HepG2 (cell line): Measurements from ENCODE around the gene LSM12. TPM values are rescaled to one million over a fixed set of nuclear protein-coding genes. Genes with fewer than 3 reads are reported as not detected.

Experiments
- ARHGAP35 ChIP-seq: sonication (generic); formaldehyde crosslinking; IDR thresholded peaks from 2 replicates; pipeline ENCODE4 v1.9.0; 2022; ENCODE audit warnings: mild to moderate bottlenecking, inconsistent platforms, moderate library complexity, missing genetic modification reagents, borderline replicate concordance
- DMAP1 ChIP-seq: IDR thresholded peaks from 2 replicates; pipeline ENCODE4 v1.6.1; 2016
- MTA1 ChIP-seq: sonication (generic); formaldehyde crosslinking; IDR thresholded peaks from 2 replicates; pipeline ENCODE4 v1.4.0; 2020; ENCODE audit warnings: missing genetic modification reagents, mild to moderate bottlenecking, borderline replicate concordance
- RBM22 ChIP-seq: fragments of 200-400 bp; formaldehyde crosslinking; optimal IDR thresholded peaks from 2 replicates; pipeline ENCODE3; 2017; ENCODE audit warnings: mild to moderate bottlenecking, low read length, moderate library complexity
- ZBTB42 ChIP-seq: sonication (generic); formaldehyde crosslinking; IDR thresholded peaks from 2 replicates; pipeline ENCODE4 v1.5.0; 2020; ENCODE audit warnings: mild to moderate bottlenecking, missing genetic modification reagents
- ZBTB7B ChIP-seq: sonication (generic); formaldehyde crosslinking; IDR thresholded peaks from 2 replicates; pipeline ENCODE4 v1.4.0; 2020; ENCODE audit warnings: missing genetic modification reagents
- ZNF703 ChIP-seq: sonication (generic); formaldehyde crosslinking; IDR thresholded peaks from 2 replicates; pipeline ENCODE4 v1.5.1; 2020; ENCODE audit warnings: missing genetic modification reagents, mild to moderate bottlenecking, moderate library complexity, borderline replicate concordance
- ZNF780A ChIP-seq: sonication (generic); formaldehyde crosslinking; IDR thresholded peaks from 2 replicates; pipeline ENCODE4 v1.8.0; 2022; ENCODE audit warnings: mild to moderate bottlenecking, missing genetic modification reagents, moderate library complexity
- polyA plus RNA-seq, 8 experiments: library from polyadenylated mRNA; depleted of rRNA in 3 of 8; stranded (reverse) in 7 of 8; unstranded in 1 of 8; fragments of >200 nt; fragmentation: Illumina TruSeq in 4 of 8; extraction: Trizol in 4 of 8; gene quantifications; 2 replicates each; pipeline versions ENCODE4 v1.2.1 to v1.2.3, GENCODE V29; 2011 to 2016; ENCODE audit warnings: low read depth in 4 of 8, missing spikeins in 1 of 8, mixed read lengths in 1 of 8; ENCODE audit not compliant: insufficient read depth in 1 of 8
- total RNA-seq, 5 experiments: library from RNA; depleted of rRNA; stranded (reverse); fragments of >200 nt; fragmentation: Illumina TruSeq; extraction: Trizol; gene quantifications; 2 replicates each; pipeline ENCODE4 v1.2.3, GENCODE V29; 2016; ENCODE audit warnings: low read depth in 1 of 5
- TF ChIP-seq, protein P1 (sequence below), 2 experiments: fragments of 450-650 bp in 1 of 2; sonication (generic) in 1 of 2; formaldehyde crosslinking in 1 of 2; IDR thresholded peaks; 2 replicates each; pipeline versions ENCODE4 v1.6.1 to v1.8.0; 2016 to 2022; ENCODE audit warnings: antibody characterized with exemption in 1 of 2, mild to moderate bottlenecking in 1 of 2, missing genetic modification reagents in 1 of 2
- TF ChIP-seq, protein P2 (sequence below): sonication (generic); formaldehyde crosslinking; IDR thresholded peaks from 2 replicates; pipeline ENCODE4 v1.4.0; 2020; ENCODE audit warnings: mild to moderate bottlenecking, missing genetic modification reagents
- TF ChIP-seq, protein P3 (sequence below): sonication (generic); formaldehyde crosslinking; IDR thresholded peaks from 2 replicates; pipeline ENCODE4 v1.5.1; 2020; ENCODE audit warnings: missing genetic modification reagents, mild to moderate bottlenecking, borderline replicate concordance
- TF ChIP-seq, protein P4 (sequence below): IDR thresholded peaks from 2 replicates; pipeline ENCODE4 v1.6.1; 2016; ENCODE audit warnings: low read depth, borderline replicate concordance

The LSM12 gene
- total and polyA plus RNA-seq, 2 of the 13 experiments (the other 11 are each of a cell fraction or from before 2014, with no cell fraction given), result 52.8 to 55.7 TPM

DNA sequence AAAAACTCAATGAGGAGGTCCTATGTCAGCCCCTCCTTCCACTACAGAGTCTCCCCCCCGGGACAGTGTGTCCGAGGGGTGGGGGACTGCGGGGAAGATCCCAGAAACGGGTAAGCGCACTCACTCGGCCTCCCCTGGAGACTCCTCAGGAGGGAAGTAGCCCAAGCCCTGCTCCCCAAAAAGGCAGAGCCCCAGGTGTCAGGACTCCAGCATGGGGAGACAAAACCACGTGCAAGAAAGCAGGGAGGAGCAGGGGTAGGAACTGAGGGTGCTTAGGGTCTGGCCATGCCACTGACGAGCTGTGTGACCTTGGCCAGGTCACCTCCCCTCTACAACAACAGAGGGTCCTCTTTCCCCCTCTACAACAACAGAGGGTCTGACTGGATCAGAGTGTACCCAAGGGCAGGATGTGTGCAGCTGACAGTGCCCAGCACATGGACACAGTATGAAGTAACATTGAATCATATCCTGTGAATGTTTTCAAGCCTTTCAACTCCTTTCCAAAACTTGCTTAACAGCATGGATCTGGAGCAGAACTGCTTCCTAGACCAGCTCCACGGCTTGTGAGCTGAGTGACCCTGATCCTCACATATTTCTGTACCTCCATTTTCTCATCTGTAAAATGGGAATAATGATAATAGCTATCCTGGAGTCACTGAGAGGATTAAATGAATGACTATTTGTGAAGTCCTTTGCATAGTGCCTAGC is 64.2 kb downstream of the LSM12 start (continued):
- TF ChIP-seq, protein P1, sequence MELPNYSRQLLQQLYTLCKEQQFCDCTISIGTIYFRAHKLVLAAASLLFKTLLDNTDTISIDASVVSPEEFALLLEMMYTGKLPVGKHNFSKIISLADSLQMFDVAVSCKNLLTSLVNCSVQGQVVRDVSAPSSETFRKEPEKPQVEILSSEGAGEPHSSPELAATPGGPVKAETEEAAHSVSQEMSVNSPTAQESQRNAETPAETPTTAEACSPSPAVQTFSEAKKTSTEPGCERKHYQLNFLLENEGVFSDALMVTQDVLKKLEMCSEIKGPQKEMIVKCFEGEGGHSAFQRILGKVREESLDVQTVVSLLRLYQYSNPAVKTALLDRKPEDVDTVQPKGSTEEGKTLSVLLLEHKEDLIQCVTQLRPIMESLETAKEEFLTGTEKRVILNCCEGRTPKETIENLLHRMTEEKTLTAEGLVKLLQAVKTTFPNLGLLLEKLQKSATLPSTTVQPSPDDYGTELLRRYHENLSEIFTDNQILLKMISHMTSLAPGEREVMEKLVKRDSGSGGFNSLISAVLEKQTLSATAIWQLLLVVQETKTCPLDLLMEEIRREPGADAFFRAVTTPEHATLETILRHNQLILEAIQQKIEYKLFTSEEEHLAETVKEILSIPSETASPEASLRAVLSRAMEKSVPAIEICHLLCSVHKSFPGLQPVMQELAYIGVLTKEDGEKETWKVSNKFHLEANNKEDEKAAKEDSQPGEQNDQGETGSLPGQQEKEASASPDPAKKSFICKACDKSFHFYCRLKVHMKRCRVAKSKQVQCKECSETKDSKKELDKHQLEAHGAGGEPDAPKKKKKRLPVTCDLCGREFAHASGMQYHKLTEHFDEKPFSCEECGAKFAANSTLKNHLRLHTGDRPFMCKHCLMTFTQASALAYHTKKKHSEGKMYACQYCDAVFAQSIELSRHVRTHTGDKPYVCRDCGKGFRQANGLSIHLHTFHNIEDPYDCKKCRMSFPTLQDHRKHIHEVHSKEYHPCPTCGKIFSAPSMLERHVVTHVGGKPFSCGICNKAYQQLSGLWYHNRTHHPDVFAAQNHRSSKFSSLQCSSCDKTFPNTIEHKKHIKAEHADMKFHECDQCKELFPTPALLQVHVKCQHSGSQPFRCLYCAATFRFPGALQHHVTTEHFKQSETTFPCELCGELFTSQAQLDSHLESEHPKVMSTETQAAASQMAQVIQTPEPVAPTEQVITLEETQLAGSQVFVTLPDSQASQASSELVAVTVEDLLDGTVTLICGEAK (IDR thresholded peaks at IDR 0.05), result no peak
- TF ChIP-seq, protein P1 (CRISPR knock-in tag; IDR thresholded peaks at IDR 0.05), result no peak
- 0 out of 2 replicates have a peak, but pooled peaks have one; percentile 21 for TF ChIP-seq DMAP1 (CRISPR knock-in tag)
- TF ChIP-seq ZNF780A (CRISPR knock-in tag), result no peak
- no peak for TF ChIP-seq ZNF703 (CRISPR knock-in tag)
- TF ChIP-seq ZBTB7B (CRISPR knock-in tag), result peak; percentile 90
- TF ChIP-seq, protein P2, sequence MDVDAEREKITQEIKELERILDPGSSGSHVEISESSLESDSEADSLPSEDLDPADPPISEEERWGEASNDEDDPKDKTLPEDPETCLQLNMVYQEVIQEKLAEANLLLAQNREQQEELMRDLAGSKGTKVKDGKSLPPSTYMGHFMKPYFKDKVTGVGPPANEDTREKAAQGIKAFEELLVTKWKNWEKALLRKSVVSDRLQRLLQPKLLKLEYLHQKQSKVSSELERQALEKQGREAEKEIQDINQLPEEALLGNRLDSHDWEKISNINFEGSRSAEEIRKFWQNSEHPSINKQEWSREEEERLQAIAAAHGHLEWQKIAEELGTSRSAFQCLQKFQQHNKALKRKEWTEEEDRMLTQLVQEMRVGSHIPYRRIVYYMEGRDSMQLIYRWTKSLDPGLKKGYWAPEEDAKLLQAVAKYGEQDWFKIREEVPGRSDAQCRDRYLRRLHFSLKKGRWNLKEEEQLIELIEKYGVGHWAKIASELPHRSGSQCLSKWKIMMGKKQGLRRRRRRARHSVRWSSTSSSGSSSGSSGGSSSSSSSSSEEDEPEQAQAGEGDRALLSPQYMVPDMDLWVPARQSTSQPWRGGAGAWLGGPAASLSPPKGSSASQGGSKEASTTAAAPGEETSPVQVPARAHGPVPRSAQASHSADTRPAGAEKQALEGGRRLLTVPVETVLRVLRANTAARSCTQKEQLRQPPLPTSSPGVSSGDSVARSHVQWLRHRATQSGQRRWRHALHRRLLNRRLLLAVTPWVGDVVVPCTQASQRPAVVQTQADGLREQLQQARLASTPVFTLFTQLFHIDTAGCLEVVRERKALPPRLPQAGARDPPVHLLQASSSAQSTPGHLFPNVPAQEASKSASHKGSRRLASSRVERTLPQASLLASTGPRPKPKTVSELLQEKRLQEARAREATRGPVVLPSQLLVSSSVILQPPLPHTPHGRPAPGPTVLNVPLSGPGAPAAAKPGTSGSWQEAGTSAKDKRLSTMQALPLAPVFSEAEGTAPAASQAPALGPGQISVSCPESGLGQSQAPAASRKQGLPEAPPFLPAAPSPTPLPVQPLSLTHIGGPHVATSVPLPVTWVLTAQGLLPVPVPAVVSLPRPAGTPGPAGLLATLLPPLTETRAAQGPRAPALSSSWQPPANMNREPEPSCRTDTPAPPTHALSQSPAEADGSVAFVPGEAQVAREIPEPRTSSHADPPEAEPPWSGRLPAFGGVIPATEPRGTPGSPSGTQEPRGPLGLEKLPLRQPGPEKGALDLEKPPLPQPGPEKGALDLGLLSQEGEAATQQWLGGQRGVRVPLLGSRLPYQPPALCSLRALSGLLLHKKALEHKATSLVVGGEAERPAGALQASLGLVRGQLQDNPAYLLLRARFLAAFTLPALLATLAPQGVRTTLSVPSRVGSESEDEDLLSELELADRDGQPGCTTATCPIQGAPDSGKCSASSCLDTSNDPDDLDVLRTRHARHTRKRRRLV (CRISPR knock-in tag), result 0 out of 2 replicates have a peak, but pooled peaks have one; percentile 66
- TF ChIP-seq RBM22, result no peak
- TF ChIP-seq MTA1, result no peak
- TF ChIP-seq ZBTB42, result 0 out of 2 replicates have a peak, but pooled peaks have one; percentile 60
- TF ChIP-seq, protein P3, sequence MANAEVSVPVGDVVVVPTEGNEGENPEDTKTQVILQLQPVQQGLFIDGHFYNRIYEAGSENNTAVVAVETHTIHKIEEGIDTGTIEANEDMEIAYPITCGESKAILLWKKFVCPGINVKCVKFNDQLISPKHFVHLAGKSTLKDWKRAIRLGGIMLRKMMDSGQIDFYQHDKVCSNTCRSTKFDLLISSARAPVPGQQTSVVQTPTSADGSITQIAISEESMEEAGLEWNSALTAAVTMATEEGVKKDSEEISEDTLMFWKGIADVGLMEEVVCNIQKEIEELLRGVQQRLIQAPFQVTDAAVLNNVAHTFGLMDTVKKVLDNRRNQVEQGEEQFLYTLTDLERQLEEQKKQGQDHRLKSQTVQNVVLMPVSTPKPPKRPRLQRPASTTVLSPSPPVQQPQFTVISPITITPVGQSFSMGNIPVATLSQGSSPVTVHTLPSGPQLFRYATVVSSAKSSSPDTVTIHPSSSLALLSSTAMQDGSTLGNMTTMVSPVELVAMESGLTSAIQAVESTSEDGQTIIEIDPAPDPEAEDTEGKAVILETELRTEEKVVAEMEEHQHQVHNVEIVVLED, result no peak
- no peak for TF ChIP-seq ARHGAP35 (CRISPR knock-in tag)
- TF ChIP-seq, protein P4, sequence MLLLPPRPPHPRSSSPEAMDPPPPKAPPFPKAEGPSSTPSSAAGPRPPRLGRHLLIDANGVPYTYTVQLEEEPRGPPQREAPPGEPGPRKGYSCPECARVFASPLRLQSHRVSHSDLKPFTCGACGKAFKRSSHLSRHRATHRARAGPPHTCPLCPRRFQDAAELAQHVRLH, result peak; percentile 94
